Measurements from ENCODE around the gene SNX24. TPM values are rescaled to one million over a fixed set of nuclear protein-coding genes. Genes with fewer than 3 reads are reported as not detected.
A peak's percentile ranks its signal among the peaks of the same experiment; 100 is the strongest.

The SNX24 gene
- total RNA-seq, 4 donors from 2014 or later = 2.8 to 16.5 (median 11.3) TPM

- H3K36me3 ChIP-seq = no peaks in the 10 kb centered on the region
- peaks cover 0 to 7% of the 10 kb centered on the region in 2 donors for H3K4me1 ChIP-seq
- no peaks in the 10 kb centered on the region for H3K27me3 ChIP-seq
- no peak for TF ChIP-seq POLR2A (IDR thresholded peaks at IDR 0.05)
- TF ChIP-seq, protein P1, sequence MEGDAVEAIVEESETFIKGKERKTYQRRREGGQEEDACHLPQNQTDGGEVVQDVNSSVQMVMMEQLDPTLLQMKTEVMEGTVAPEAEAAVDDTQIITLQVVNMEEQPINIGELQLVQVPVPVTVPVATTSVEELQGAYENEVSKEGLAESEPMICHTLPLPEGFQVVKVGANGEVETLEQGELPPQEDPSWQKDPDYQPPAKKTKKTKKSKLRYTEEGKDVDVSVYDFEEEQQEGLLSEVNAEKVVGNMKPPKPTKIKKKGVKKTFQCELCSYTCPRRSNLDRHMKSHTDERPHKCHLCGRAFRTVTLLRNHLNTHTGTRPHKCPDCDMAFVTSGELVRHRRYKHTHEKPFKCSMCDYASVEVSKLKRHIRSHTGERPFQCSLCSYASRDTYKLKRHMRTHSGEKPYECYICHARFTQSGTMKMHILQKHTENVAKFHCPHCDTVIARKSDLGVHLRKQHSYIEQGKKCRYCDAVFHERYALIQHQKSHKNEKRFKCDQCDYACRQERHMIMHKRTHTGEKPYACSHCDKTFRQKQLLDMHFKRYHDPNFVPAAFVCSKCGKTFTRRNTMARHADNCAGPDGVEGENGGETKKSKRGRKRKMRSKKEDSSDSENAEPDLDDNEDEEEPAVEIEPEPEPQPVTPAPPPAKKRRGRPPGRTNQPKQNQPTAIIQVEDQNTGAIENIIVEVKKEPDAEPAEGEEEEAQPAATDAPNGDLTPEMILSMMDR (IDR thresholded peaks at IDR 0.05) = no peak
- no peaks in the 10 kb centered on the region for H3K9me3 ChIP-seq
- intact Hi-C loops (cut with DNase I; ENCODE audit: low total_unique reads) = no loop called here
- H3K27ac ChIP-seq = no peak overlapping the region
- no peak for DNase-seq
- H3K4me3 ChIP-seq = no peak overlapping the region
Measured at GRCh38 chr5:122895141-122895540, 49.7 kb downstream of the SNX24 start.

GRCh38 chr5:122896598-122897282 lies 51.3 kb downstream of the SNX24 start:
- no peak for TF ChIP-seq POLR2A (IDR thresholded peaks at IDR 0.05)
- TF ChIP-seq, protein P1 (IDR thresholded peaks at IDR 0.05) = peak; percentile 31 to 47 (median 34)
- no peaks in the 10 kb centered on the region for H3K27me3 ChIP-seq
- no peaks in the 10 kb centered on the region for H3K9me3 ChIP-seq
- no peaks in the 10 kb centered on the region for H3K36me3 ChIP-seq
- no peak for DNase-seq
- H3K4me3 ChIP-seq = no peak overlapping the region
- intact Hi-C loops (cut with DNase I; ENCODE audit: low total_unique reads) = no loop called here
- H3K4me1 ChIP-seq = no peaks in the 10 kb centered on the region
- no peak overlapping the region for H3K27ac ChIP-seq

- Histone ChIP-seq H3K27me3 (no peaks in the 10 kb centered on the region), H3K4me3 (no peak overlapping the region), H3K36me3 (no peaks in the 10 kb centered on the region), H3K9me3 (no peaks in the 10 kb centered on the region), H3K4me1 (no peaks in the 10 kb centered on the region), H3K27ac (no peak overlapping the region)
- no peak for TF ChIP-seq POLR2A (IDR thresholded peaks at IDR 0.05)
- no peak for DNase-seq
- intact Hi-C loops (cut with DNase I; ENCODE audit: low total_unique reads) = no loop called here
Measured at GRCh38 chr5:122897283-122897602, 51.8 kb downstream of the SNX24 start.

DNA sequence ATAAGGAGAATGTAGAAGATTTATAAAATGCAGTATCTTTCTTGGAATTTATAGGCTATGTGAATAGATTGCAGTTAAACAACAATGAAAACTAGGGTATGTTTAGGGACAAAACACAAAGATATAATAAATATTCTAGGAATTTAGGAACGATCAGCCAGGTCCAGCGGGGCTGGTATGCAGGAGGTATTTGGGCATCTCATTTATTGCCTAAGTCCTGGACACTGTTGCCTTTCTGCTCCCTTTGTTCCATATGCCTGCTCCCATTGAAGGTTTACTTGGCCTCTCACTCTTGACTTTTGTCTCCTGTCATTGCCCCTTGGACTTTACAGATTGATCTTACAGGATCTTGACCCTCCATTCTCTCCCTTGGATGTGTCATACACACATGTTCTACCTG lies 55.9 kb downstream of the SNX24 start:
- TF ChIP-seq, protein P1 (IDR thresholded peaks at IDR 0.05) = no peak
- no peak for TF ChIP-seq POLR2A (IDR thresholded peaks at IDR 0.05)
- H3K9me3 ChIP-seq = no peaks in the 10 kb centered on the region
- H3K36me3 ChIP-seq = no peaks in the 10 kb centered on the region
- H3K27me3 ChIP-seq = no peaks in the 10 kb centered on the region
- no peak overlapping the region for H3K4me3 ChIP-seq
- intact Hi-C loops (cut with DNase I; ENCODE audit: low total_unique reads) = no loop called here
- no peaks in the 10 kb centered on the region for H3K4me1 ChIP-seq
- DNase-seq = no peak
- no peak overlapping the region for H3K27ac ChIP-seq

DNA sequence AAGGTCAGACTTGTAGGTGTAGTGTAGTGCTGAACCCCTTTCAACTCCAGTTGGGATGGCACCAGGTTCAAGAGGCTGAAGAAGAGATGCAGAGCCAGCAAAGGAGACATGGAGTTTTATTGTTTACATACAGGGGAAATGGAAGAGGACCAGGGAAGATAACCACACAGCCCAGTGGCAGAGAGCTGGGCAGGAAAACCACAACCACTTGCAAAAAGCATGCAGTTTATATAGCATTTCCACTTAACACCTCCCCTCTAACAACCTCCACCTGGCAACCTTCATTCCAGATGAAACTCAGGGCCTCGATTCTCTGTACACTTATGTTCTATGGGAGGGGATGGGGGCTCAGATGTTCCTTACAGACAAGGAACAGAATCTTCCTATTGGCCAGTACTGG lies 56.9 kb downstream of the SNX24 start:
- no peaks in the 10 kb centered on the region for H3K36me3 ChIP-seq
- no peak for DNase-seq
- TF ChIP-seq POLR2A (IDR thresholded peaks at IDR 0.05) = no peak
- TF ChIP-seq, protein P1 (IDR thresholded peaks at IDR 0.05) = no peak
- no peak overlapping the region for H3K27ac ChIP-seq
- H3K27me3 ChIP-seq = no peaks in the 10 kb centered on the region
- no peaks in the 10 kb centered on the region for H3K9me3 ChIP-seq
- intact Hi-C loops (cut with DNase I; ENCODE audit: low total_unique reads) = no loop called here
- H3K4me3 ChIP-seq = no peak overlapping the region
- H3K4me1 ChIP-seq = no peaks in the 10 kb centered on the region

- intact Hi-C loops (cut with DNase I; ENCODE audit: low total_unique reads) = no loop called here
- Histone ChIP-seq H3K27ac (peak overlapping the region; percentile 42 to 55), H3K4me3 (no peak overlapping the region), H3K9me3 (no peaks in the 10 kb centered on the region), H3K4me1 (no peaks in the 10 kb centered on the region), H3K27me3 (no peaks in the 10 kb centered on the region), H3K36me3 (no peaks in the 10 kb centered on the region)
- TF ChIP-seq, protein P1 (IDR thresholded peaks at IDR 0.05) = no peak
- TF ChIP-seq POLR2A (IDR thresholded peaks at IDR 0.05) = no peak
- DNase-seq = peak; percentile 27 to 41
Measured at GRCh38 chr5:122906768-122907167, 61.4 kb downstream of the SNX24 start.
